HepG2 (cell line): ENCODE data around the gene TUBB4B. TPM values are rescaled to one million over a fixed set of nuclear protein-coding genes. Genes with fewer than 3 reads are reported as not detected.

Experiments
- AGO1 ChIP-seq: fragments of 200-400 bp; formaldehyde crosslinking; IDR thresholded peaks from 2 replicates; pipeline ENCODE4 v1.6.1; 2017; ENCODE audit warnings: mild to moderate bottlenecking, low read depth, low read length, moderate library complexity; ENCODE audit not compliant: poor library complexity, severe bottlenecking
- DNMT3B ChIP-seq: conservative IDR thresholded peaks from 2 replicates; pipeline ENCODE4 v1.6.1; 2016; ENCODE audit warnings: missing biosample characterization, control low read depth
- GABPB1 ChIP-seq: IDR thresholded peaks from 2 replicates; pipeline ENCODE4 v1.6.1; 2016; ENCODE audit warnings: mild to moderate bottlenecking, missing genetic modification reagents, moderate library complexity, missing compliant biosample characterization
- HCFC1 ChIP-seq: fragments of 150-350 bp; IDR thresholded peaks from 2 replicates; pipeline ENCODE4 v1.6.1; 2014; ENCODE audit warnings: low read depth, low read length
- HDAC1 ChIP-seq: sonication (generic); formaldehyde crosslinking; IDR thresholded peaks from 2 replicates; pipeline ENCODE4 v1.5.1; 2020; ENCODE audit warnings: mild to moderate bottlenecking, missing genetic modification reagents
- HDAC2 ChIP-seq: sonication (generic); formaldehyde crosslinking; IDR thresholded peaks from 2 replicates; pipeline ENCODE4 v1.4.0; 2020; ENCODE audit warnings: missing genetic modification reagents
- KAT8 ChIP-seq: IDR thresholded peaks from 2 replicates; pipeline ENCODE4 v1.6.1; 2016; ENCODE audit warnings: missing genetic modification reagents, missing compliant biosample characterization
- KLF12 ChIP-seq: sonication (generic); formaldehyde crosslinking; IDR thresholded peaks from 2 replicates; pipeline ENCODE4 v1.4.0; 2020; ENCODE audit warnings: missing genetic modification reagents, borderline replicate concordance
- MAZ ChIP-seq, 2 experiments: sonication (generic) in 1 of 2; formaldehyde crosslinking in 1 of 2; IDR thresholded peaks; 2 replicates each; pipeline versions ENCODE4 v1.5.0 to v1.6.1; 2012 to 2020; ENCODE audit warnings: low read depth in 2 of 2, mild to moderate bottlenecking in 2 of 2, borderline replicate concordance in 1 of 2, improper control_type of control experiment in 1 of 2, low read length in 1 of 2, missing genetic modification reagents in 1 of 2, moderate library complexity in 1 of 2
- MTF2 ChIP-seq: sonication (generic); formaldehyde crosslinking; IDR thresholded peaks from 2 replicates; pipeline ENCODE4 v1.5.0; 2020; ENCODE audit warnings: missing genetic modification reagents, borderline replicate concordance
- MXI1 ChIP-seq: IDR thresholded peaks from 3 replicates; pipeline ENCODE4 v1.6.1; 2012; ENCODE audit warnings: low read depth, low read length, inconsistent platforms, borderline replicate concordance
- NAIF1 ChIP-seq: sonication (generic); formaldehyde crosslinking; IDR thresholded peaks from 2 replicates; pipeline ENCODE4 v1.5.0; 2020; ENCODE audit warnings: mild to moderate bottlenecking, missing genetic modification reagents, borderline replicate concordance
- ZNF296 ChIP-seq: sonication (generic); formaldehyde crosslinking; conservative IDR thresholded peaks from 2 replicates; pipeline ENCODE4 v1.5.0; 2020; ENCODE audit warnings: mild to moderate bottlenecking, missing genetic modification reagents
- ZNF343 ChIP-seq: sonication (generic); formaldehyde crosslinking; IDR thresholded peaks from 2 replicates; pipeline ENCODE4 v1.4.0; 2020; ENCODE audit warnings: mild to moderate bottlenecking, missing genetic modification reagents
- ZNF777 ChIP-seq: sonication (generic); formaldehyde crosslinking; IDR thresholded peaks from 2 replicates; pipeline ENCODE4 v1.4.0; 2020; ENCODE audit warnings: missing genetic modification reagents
- polyA plus RNA-seq, 8 experiments: library from polyadenylated mRNA; depleted of rRNA in 3 of 8; stranded (reverse) in 7 of 8; unstranded in 1 of 8; fragments of >200 nt; fragmentation: Illumina TruSeq in 4 of 8; extraction: Trizol in 4 of 8; gene quantifications; 2 replicates each; pipeline versions ENCODE4 v1.2.1 to v1.2.3, GENCODE V29; 2011 to 2016; ENCODE audit warnings: low read depth in 4 of 8, missing spikeins in 1 of 8, mixed read lengths in 1 of 8; ENCODE audit not compliant: insufficient read depth in 1 of 8
- total RNA-seq, 5 experiments: library from RNA; depleted of rRNA; stranded (reverse); fragments of >200 nt; fragmentation: Illumina TruSeq; extraction: Trizol; gene quantifications; 2 replicates each; pipeline ENCODE4 v1.2.3, GENCODE V29; 2016; ENCODE audit warnings: low read depth in 1 of 5
- TF ChIP-seq, protein P1 (sequence below): sonication (generic); formaldehyde crosslinking; IDR thresholded peaks from 2 replicates; pipeline ENCODE4 v1.5.1; 2020; ENCODE audit warnings: missing genetic modification reagents, mild to moderate bottlenecking, borderline replicate concordance
- TF ChIP-seq, protein P2 (sequence below): IDR thresholded peaks from 2 replicates; pipeline ENCODE4 v1.6.1; 2016; ENCODE audit warnings: mild to moderate bottlenecking
- TF ChIP-seq, protein P3 (sequence below): sonication (generic); formaldehyde crosslinking; IDR thresholded peaks from 2 replicates; pipeline ENCODE4 v1.4.0; 2020; ENCODE audit warnings: missing genetic modification reagents, mild to moderate bottlenecking, borderline replicate concordance
- TF ChIP-seq, protein P4 (sequence below): sonication (generic); formaldehyde crosslinking; IDR thresholded peaks from 2 replicates; pipeline ENCODE4 v1.8.0; 2022; ENCODE audit warnings: missing genetic modification reagents, mild to moderate bottlenecking, borderline replicate concordance

TUBB4B gene
- total and polyA plus RNA-seq, 2 of the 13 experiments (the other 11 are each of a cell fraction or from before 2014, with no cell fraction given) = 182 to 412 TPM

DNA sequence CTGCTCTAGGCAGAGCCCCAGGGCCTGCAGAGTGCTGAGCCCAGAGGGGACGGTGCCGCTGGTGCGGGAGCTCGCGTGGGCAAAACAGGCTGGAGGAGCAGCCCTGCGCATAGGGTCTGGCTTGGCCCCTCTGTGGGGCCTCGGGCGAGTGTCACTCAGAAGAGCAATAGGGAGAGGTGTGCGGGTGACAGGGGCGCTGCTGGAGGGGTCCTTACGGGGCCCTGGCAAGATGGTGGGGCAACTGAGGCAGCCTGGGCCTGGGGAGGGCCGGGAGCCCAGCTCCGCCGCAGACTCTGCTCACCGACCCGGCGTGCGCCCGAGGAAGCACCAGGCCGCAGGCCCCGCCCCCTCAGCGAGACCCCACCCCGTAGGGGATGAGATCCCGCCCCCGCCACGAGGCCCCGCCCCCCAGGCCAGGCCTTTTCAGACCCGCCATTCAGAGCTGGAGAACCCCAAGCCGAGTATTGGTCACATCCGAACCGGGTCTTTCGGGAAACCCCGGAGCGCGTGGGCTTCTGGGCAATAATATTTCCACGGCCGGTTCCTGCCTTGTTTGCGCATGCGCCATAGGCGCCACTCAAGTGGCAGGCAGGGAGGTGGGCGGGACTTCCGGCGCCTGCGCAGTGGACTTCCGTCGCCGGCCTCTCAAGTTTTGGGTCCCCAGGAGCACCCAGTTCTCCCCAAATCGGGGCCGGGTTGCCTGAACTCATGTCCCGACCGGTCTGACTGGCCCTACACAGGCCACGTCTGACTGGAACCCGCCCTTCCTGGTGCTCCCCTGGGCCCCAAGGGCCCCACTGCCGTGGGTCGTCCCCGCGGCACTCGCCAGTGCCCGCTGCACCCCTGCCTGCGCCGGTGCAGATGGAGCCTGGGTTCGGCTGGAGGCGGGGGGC, 17.8 kb upstream of the TUBB4B start (continued):
- TF ChIP-seq MAZ (IDR thresholded peaks at IDR 0.05; ENCODE audit: borderline replicate concordance, low read depth, low read length) (0 out of 2 replicates have a peak, but pooled peaks have one; percentile 43), MAZ (CRISPR knock-in tag; IDR thresholded peaks at IDR 0.05; ENCODE audit: low read depth) (peak; percentile 67; the same call in 1 of the 2 replicates), HDAC1 (peak; percentile 57), HCFC1 (peak; percentile 37), ZNF343 (CRISPR knock-in tag) (peak; percentile 74; the same call in 1 of the 2 replicates), MXI1 (peak; percentile 78; the same call in 2 of the 3 replicates), GABPB1 (CRISPR knock-in tag) (peak; percentile 92), ZNF296 (no peak), AGO1 (peak; percentile 94), KLF12 (CRISPR knock-in tag) (peak; percentile 14; the same call in 1 of the 2 replicates), DNMT3B (CRISPR knock-in tag) (0 out of 2 replicates have a peak, but pooled peaks have one; percentile 16), NAIF1 (0 out of 2 replicates have a peak, but pooled peaks have one; percentile 64), KAT8 (CRISPR knock-in tag) (peak; percentile 60), ZNF777 (peak; percentile 39; the same call in 1 of the 2 replicates), MTF2 (no peak), HDAC2 (CRISPR knock-in tag) (0 out of 2 replicates have a peak, but pooled peaks have one; percentile 7)
- TF ChIP-seq, protein P1, sequence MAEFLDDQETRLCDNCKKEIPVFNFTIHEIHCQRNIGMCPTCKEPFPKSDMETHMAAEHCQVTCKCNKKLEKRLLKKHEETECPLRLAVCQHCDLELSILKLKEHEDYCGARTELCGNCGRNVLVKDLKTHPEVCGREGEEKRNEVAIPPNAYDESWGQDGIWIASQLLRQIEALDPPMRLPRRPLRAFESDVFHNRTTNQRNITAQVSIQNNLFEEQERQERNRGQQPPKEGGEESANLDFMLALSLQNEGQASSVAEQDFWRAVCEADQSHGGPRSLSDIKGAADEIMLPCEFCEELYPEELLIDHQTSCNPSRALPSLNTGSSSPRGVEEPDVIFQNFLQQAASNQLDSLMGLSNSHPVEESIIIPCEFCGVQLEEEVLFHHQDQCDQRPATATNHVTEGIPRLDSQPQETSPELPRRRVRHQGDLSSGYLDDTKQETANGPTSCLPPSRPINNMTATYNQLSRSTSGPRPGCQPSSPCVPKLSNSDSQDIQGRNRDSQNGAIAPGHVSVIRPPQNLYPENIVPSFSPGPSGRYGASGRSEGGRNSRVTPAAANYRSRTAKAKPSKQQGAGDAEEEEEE = no peak; the same call in 1 of the 2 replicates
- TF ChIP-seq, protein P2, sequence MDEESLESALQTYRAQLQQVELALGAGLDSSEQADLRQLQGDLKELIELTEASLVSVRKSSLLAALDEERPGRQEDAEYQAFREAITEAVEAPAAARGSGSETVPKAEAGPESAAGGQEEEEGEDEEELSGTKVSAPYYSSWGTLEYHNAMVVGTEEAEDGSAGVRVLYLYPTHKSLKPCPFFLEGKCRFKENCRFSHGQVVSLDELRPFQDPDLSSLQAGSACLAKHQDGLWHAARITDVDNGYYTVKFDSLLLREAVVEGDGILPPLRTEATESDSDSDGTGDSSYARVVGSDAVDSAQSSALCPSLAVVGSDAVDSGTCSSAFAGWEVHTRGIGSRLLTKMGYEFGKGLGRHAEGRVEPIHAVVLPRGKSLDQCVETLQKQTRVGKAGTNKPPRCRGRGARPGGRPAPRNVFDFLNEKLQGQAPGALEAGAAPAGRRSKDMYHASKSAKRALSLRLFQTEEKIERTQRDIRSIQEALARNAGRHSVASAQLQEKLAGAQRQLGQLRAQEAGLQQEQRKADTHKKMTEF (CRISPR knock-in tag) = peak; percentile 25; the same call in 1 of the 2 replicates
- TF ChIP-seq, protein P3, sequence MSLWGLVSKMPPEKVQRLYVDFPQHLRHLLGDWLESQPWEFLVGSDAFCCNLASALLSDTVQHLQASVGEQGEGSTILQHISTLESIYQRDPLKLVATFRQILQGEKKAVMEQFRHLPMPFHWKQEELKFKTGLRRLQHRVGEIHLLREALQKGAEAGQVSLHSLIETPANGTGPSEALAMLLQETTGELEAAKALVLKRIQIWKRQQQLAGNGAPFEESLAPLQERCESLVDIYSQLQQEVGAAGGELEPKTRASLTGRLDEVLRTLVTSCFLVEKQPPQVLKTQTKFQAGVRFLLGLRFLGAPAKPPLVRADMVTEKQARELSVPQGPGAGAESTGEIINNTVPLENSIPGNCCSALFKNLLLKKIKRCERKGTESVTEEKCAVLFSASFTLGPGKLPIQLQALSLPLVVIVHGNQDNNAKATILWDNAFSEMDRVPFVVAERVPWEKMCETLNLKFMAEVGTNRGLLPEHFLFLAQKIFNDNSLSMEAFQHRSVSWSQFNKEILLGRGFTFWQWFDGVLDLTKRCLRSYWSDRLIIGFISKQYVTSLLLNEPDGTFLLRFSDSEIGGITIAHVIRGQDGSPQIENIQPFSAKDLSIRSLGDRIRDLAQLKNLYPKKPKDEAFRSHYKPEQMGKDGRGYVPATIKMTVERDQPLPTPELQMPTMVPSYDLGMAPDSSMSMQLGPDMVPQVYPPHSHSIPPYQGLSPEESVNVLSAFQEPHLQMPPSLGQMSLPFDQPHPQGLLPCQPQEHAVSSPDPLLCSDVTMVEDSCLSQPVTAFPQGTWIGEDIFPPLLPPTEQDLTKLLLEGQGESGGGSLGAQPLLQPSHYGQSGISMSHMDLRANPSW (CRISPR knock-in tag) = no peak
- TF ChIP-seq, protein P4, sequence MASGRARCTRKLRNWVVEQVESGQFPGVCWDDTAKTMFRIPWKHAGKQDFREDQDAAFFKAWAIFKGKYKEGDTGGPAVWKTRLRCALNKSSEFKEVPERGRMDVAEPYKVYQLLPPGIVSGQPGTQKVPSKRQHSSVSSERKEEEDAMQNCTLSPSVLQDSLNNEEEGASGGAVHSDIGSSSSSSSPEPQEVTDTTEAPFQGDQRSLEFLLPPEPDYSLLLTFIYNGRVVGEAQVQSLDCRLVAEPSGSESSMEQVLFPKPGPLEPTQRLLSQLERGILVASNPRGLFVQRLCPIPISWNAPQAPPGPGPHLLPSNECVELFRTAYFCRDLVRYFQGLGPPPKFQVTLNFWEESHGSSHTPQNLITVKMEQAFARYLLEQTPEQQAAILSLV (CRISPR knock-in tag) = peak; percentile 83; the same call in 1 of the 2 replicates
